ENCODE results near the gene PRKCE. TPM values are rescaled to one million over a fixed set of nuclear protein-coding genes. Genes with fewer than 3 reads are reported as not detected.

Gene PRKCE
- total and polyA plus RNA-seq, 2 experiments from 2014 or later = 0.94 to 1.2 TPM

DNA sequence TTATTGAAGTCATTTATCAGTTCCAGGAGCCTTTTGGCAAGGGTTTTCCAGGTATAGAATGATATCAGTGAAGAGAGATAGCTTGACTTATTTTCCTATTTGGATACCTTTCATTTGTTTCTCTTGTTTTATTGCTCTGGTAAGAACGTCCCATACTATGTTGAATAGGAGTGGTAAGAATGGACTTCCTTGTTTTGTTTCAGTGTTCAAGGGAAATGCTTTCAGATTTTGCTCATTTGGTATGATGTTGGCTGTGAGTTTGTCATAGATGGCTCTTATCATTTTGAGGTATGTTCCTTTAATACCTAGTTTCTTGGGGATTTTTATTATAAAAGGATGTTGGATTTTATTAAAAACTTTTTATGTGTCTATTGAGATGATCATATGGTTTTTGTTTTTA, 558.6 kb downstream of the PRKCE start (continued):
- TF ChIP-seq, protein P1, sequence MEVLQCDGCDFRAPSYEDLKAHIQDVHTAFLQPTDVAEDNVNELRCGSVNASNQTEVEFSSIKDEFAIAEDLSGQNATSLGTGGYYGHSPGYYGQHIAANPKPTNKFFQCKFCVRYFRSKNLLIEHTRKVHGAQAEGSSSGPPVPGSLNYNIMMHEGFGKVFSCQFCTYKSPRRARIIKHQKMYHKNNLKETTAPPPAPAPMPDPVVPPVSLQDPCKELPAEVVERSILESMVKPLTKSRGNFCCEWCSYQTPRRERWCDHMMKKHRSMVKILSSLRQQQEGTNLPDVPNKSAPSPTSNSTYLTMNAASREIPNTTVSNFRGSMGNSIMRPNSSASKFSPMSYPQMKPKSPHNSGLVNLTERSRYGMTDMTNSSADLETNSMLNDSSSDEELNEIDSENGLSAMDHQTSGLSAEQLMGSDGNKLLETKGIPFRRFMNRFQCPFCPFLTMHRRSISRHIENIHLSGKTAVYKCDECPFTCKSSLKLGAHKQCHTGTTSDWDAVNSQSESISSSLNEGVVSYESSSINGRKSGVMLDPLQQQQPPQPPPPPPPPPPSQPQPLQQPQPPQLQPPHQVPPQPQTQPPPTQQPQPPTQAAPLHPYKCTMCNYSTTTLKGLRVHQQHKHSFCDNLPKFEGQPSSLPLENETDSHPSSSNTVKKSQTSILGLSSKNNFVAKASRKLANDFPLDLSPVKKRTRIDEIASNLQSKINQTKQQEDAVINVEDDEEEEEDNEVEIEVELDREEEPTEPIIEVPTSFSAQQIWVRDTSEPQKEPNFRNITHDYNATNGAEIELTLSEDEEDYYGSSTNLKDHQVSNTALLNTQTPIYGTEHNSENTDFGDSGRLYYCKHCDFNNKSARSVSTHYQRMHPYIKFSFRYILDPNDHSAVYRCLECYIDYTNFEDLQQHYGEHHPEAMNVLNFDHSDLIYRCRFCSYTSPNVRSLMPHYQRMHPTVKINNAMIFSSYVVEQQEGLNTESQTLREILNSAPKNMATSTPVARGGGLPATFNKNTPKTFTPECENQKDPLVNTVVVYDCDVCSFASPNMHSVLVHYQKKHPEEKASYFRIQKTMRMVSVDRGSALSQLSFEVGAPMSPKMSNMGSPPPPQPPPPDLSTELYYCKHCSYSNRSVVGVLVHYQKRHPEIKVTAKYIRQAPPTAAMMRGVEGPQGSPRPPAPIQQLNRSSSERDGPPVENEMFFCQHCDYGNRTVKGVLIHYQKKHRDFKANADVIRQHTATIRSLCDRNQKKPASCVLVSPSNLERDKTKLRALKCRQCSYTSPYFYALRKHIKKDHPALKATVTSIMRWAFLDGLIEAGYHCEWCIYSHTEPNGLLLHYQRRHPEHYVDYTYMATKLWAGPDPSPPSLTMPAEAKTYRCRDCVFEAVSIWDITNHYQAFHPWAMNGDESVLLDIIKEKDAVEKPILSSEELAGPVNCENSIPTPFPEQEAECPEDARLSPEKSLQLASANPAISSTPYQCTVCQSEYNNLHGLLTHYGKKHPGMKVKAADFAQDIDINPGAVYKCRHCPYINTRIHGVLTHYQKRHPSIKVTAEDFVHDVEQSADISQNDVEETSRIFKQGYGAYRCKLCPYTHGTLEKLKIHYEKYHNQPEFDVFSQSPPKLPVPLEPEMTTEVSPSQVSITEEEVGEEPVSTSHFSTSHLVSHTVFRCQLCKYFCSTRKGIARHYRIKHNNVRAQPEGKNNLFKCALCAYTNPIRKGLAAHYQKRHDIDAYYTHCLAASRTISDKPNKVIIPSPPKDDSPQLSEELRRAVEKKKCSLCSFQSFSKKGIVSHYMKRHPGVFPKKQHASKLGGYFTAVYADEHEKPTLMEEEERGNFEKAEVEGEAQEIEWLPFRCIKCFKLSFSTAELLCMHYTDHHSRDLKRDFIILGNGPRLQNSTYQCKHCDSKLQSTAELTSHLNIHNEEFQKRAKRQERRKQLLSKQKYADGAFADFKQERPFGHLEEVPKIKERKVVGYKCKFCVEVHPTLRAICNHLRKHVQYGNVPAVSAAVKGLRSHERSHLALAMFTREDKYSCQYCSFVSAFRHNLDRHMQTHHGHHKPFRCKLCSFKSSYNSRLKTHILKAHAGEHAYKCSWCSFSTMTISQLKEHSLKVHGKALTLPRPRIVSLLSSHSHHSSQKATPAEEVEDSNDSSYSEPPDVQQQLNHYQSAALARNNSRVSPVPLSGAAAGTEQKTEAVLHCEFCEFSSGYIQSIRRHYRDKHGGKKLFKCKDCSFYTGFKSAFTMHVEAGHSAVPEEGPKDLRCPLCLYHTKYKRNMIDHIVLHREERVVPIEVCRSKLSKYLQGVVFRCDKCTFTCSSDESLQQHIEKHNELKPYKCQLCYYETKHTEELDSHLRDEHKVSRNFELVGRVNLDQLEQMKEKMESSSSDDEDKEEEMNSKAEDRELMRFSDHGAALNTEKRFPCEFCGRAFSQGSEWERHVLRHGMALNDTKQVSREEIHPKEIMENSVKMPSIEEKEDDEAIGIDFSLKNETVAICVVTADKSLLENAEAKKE (CRISPR knock-in tag; IDR thresholded peaks at IDR 0.05) = no peak
- no peak for TF ChIP-seq JUNB (IDR thresholded peaks at IDR 0.05; ENCODE audit: unreplicated experiment)
- TF ChIP-seq POLR2AphosphoS5 (IDR thresholded peaks at IDR 0.05; ENCODE audit: low read depth) = no peak

DNA sequence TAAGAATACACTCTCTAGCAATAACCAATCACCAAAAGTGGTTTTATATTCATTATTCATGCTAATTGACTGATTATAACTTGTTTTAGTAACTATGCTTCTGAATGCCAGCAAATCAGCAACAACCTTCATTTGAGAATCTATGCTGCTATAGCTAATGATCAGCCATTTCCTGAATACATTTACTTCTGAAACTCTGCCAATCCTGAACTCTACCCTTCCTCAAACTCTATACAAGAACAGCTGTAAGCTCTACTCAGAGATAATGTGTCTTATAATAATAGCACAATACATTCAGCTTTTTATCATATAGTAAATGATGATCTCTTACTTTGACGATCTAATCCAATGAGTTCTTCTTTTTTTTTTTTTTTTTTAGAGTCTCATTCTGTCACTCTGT, 560.0 kb downstream of the PRKCE start:
- Histone ChIP-seq H3K27ac (ENCODE audit: low read depth) (no peak overlapping the region), H3K4me1 (ENCODE audit: insufficient read depth) (no peaks in the 10 kb centered on the region), H3K79me2 (replicated peaks; ENCODE audit: insufficient read depth) (no peaks in the 10 kb centered on the region), H2AFZ (no peak overlapping the region), H3F3A (replicated peaks; ENCODE audit: low read depth) (no peaks in the 10 kb centered on the region), H3K36me3 (ENCODE audit: insufficient read depth) (no peaks in the 10 kb centered on the region), H3K4me3 (no peak overlapping the region), H3K27me3 (ENCODE audit: insufficient read depth) (no peaks in the 10 kb centered on the region), H3K9me2 (ENCODE audit: insufficient read depth) (no peaks in the 10 kb centered on the region), H4K20me1 (replicated peaks; ENCODE audit: insufficient read depth) (no peaks in the 10 kb centered on the region), H3K4me2 (no peak overlapping the region)
- DNase-seq (ENCODE audit: low spot score) = no peak
- no peak for ATAC-seq
- Mint-ChIP-seq H3K9me3 (peaks cover 41% of the 10 kb centered on the region), H3K36me3 (ENCODE audit: low read depth) (peaks cover 9% of the 10 kb centered on the region), H3K27ac (no peak overlapping the region), H3K4me1 (no peaks in the 10 kb centered on the region), H3K27me3 (ENCODE audit: insufficient read depth, low read depth, poor library complexity) (no peaks in the 10 kb centered on the region), H3K4me3 (no peak overlapping the region)
- TF ChIP-seq JUNB (IDR thresholded peaks at IDR 0.05; ENCODE audit: unreplicated experiment) (no peak), STAT1 (IDR thresholded peaks at IDR 0.05; ENCODE audit: unreplicated experiment) (no peak), NANOG (IDR thresholded peaks at IDR 0.05; ENCODE audit: borderline replicate concordance) (no peak), CREB1 (CRISPR knock-in tag; IDR thresholded peaks at IDR 0.05; ENCODE audit: low read depth) (no peak), EZH2 (IDR thresholded peaks at IDR 0.05; ENCODE audit: low read depth, unreplicated experiment) (no peak), ZNF114 (CRISPR knock-in tag; IDR thresholded peaks at IDR 0.05) (no peak)
- TF ChIP-seq, protein P2, sequence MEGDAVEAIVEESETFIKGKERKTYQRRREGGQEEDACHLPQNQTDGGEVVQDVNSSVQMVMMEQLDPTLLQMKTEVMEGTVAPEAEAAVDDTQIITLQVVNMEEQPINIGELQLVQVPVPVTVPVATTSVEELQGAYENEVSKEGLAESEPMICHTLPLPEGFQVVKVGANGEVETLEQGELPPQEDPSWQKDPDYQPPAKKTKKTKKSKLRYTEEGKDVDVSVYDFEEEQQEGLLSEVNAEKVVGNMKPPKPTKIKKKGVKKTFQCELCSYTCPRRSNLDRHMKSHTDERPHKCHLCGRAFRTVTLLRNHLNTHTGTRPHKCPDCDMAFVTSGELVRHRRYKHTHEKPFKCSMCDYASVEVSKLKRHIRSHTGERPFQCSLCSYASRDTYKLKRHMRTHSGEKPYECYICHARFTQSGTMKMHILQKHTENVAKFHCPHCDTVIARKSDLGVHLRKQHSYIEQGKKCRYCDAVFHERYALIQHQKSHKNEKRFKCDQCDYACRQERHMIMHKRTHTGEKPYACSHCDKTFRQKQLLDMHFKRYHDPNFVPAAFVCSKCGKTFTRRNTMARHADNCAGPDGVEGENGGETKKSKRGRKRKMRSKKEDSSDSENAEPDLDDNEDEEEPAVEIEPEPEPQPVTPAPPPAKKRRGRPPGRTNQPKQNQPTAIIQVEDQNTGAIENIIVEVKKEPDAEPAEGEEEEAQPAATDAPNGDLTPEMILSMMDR (conservative IDR thresholded peaks at IDR 0.05; ENCODE audit: low read depth in 2 of 2) = no peak
- TF ChIP-seq, protein P3, sequence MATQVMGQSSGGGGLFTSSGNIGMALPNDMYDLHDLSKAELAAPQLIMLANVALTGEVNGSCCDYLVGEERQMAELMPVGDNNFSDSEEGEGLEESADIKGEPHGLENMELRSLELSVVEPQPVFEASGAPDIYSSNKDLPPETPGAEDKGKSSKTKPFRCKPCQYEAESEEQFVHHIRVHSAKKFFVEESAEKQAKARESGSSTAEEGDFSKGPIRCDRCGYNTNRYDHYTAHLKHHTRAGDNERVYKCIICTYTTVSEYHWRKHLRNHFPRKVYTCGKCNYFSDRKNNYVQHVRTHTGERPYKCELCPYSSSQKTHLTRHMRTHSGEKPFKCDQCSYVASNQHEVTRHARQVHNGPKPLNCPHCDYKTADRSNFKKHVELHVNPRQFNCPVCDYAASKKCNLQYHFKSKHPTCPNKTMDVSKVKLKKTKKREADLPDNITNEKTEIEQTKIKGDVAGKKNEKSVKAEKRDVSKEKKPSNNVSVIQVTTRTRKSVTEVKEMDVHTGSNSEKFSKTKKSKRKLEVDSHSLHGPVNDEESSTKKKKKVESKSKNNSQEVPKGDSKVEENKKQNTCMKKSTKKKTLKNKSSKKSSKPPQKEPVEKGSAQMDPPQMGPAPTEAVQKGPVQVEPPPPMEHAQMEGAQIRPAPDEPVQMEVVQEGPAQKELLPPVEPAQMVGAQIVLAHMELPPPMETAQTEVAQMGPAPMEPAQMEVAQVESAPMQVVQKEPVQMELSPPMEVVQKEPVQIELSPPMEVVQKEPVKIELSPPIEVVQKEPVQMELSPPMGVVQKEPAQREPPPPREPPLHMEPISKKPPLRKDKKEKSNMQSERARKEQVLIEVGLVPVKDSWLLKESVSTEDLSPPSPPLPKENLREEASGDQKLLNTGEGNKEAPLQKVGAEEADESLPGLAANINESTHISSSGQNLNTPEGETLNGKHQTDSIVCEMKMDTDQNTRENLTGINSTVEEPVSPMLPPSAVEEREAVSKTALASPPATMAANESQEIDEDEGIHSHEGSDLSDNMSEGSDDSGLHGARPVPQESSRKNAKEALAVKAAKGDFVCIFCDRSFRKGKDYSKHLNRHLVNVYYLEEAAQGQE (IDR thresholded peaks at IDR 0.05; ENCODE audit: unreplicated experiment) = no peak
